Osteocyte (in vitro differentiated cells): ENCODE results near the gene AGXT2. TPM values are rescaled to one million over a fixed set of nuclear protein-coding genes. Genes with fewer than 3 reads are reported as not detected.
A peak's percentile ranks its signal among the peaks of the same experiment; 100 is the strongest.

ENCODE experiments used
- DNase-seq: peaks from one replicate; pipeline ENCODE4 v3.0.0; 2021; ENCODE audit warnings: mixed read lengths; ENCODE audit not compliant: unreplicated experiment; ENCODE audit errors: extremely low spot score
- H3K27ac Mint-ChIP-seq: one replicate; pipeline ENCODE4 v1.8.0; 2021; ENCODE audit warnings: mild to moderate bottlenecking, mixed read lengths; ENCODE audit not compliant: unreplicated experiment
- H3K27me3 Mint-ChIP-seq: one replicate; pipeline ENCODE4 v1.8.0; 2021; ENCODE audit warnings: mixed read lengths; ENCODE audit not compliant: unreplicated experiment
- H3K36me3 Mint-ChIP-seq: one replicate; pipeline ENCODE4 v1.8.0; 2021; ENCODE audit warnings: mixed read lengths; ENCODE audit not compliant: unreplicated experiment
- H3K4me1 Mint-ChIP-seq: one replicate; pipeline ENCODE4 v1.8.0; 2021; ENCODE audit warnings: mixed read lengths; ENCODE audit not compliant: unreplicated experiment
- H3K4me3 Mint-ChIP-seq: one replicate; pipeline ENCODE4 v1.8.0; 2021; ENCODE audit warnings: mild to moderate bottlenecking, moderate library complexity, mixed read lengths; ENCODE audit not compliant: unreplicated experiment
- H3K9me3 Mint-ChIP-seq: one replicate; pipeline ENCODE4 v1.8.0; 2021; ENCODE audit warnings: mixed read lengths; ENCODE audit not compliant: unreplicated experiment
- CTCF ChIP-seq: fragments of 200-600 bp; sonication (generic); IDR thresholded peaks from 2 replicates; pipeline ENCODE4 v1.5.0; 2021; ENCODE audit warnings: antibody characterized with exemption, mild to moderate bottlenecking, moderate library complexity
- total RNA-seq: library from RNA; stranded (reverse); gene quantifications from 2 replicates; pipeline ENCODE4 v1.2.1, GENCODE V29; 2021

The AGXT2 gene
- total RNA-seq, 1 donor from 2014 or later = not detected

DNA sequence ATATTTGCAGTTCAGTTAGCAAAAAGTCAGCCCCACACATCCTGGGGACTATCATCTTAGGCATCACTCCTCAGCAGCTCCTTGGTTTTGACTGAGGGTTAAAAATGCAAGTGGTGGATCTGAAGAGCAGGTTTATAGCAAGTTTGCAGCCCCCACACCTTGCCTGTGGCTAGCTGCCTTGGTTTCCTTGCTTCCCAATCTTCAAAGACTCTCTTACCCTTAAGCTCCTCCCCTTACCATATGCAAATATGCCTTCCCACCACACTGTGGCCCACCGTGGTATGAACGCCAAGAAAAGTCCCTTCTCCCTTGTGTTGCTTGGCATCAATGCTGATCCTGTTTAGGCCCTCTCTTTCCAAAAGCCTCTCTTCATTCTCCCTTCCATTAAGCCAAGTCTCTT, 45.0 kb upstream of the AGXT2 start:
- H3K4me1 Mint-ChIP-seq = no peaks in the 10 kb centered on the region
- TF ChIP-seq CTCF = no peak
- H3K36me3 Mint-ChIP-seq = no peaks in the 10 kb centered on the region
- no peaks in the 10 kb centered on the region for H3K9me3 Mint-ChIP-seq
- H3K27ac Mint-ChIP-seq = no peak overlapping the region
- H3K27me3 Mint-ChIP-seq = peaks cover 5% of the 10 kb centered on the region
- DNase-seq = no peak
- H3K4me3 Mint-ChIP-seq = no peak overlapping the region

DNA sequence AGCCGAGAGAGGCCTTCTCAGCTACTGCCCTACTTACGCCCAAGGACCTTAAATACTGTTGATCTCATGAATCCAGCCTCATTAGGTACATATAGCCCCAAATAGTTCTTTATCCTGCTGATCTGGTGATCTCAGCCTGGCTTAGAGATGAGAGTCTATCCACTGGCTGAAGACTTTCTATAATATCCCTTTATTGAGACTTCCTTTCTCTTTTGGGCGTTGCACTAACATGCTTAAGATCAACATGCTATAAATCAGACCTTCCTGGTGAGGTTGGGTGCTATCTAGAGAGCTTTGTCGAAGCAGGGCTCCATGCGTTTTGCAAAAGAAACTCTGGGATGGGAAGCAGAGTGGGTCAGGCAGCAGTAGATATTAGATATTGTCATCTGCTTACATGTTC, 44.0 kb upstream of the AGXT2 start:
- DNase-seq = no peak
- no peaks in the 10 kb centered on the region for H3K36me3 Mint-ChIP-seq
- no peaks in the 10 kb centered on the region for H3K9me3 Mint-ChIP-seq
- peaks cover 6% of the 10 kb centered on the region for H3K27me3 Mint-ChIP-seq
- TF ChIP-seq CTCF = no peak
- H3K4me3 Mint-ChIP-seq = no peak overlapping the region
- no peaks in the 10 kb centered on the region for H3K4me1 Mint-ChIP-seq
- H3K27ac Mint-ChIP-seq = no peak overlapping the region

DNA sequence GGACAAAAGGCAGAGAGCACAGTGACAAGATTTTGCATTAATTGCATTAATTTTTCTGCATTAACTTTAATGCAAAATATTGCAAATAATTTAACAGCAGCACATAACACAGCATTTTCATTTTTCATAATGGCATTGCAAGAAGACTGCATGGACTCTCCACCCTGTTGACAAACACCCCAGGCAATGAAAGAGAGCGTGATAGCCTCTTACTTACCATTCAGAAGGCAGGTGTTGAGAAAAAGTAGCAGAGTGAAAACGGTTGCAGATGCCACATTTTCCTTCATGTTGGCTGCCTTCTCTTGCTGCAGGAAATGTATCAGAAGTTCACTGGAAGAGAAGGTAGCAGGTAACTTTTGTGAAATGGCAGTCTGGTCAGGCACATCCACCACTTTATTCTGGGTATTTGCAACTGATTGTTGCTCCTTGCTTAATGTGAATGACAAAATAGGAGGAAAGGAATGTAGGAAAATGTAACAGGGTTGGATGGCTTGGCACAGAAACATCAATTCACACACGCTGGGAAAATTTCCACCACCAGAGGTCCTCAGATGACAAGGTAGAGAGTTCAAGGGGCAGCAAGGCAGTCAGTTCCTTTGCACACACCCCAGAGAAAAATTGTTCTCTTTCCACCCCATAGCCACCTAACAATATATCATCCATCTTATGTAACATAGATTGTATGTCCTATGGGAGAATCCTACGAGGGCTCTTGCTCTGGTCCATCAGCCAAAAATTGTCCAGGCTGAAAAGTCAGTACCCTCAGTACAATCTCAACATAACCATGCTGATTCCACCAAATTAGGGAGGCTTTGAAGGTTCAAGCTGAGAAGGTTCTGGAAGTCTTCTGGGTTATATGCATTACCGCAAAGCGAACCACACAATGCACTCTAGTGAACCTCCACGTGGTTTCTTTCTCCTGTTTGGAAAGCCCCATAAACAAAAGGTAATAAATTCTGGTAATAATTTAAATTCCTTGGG, 41.9 kb upstream of the AGXT2 start:
- Mint-ChIP-seq H3K27me3 (peaks cover 8% of the 10 kb centered on the region), H3K27ac (no peak overlapping the region), H3K4me3 (no peak overlapping the region), H3K4me1 (no peaks in the 10 kb centered on the region), H3K9me3 (no peaks in the 10 kb centered on the region), H3K36me3 (no peaks in the 10 kb centered on the region)
- DNase-seq = no peak
- TF ChIP-seq CTCF = peak; percentile 64

- Mint-ChIP-seq H3K27me3 (peaks cover 8% of the 10 kb centered on the region), H3K4me1 (no peaks in the 10 kb centered on the region), H3K36me3 (no peaks in the 10 kb centered on the region), H3K4me3 (no peak overlapping the region), H3K27ac (no peak overlapping the region), H3K9me3 (no peaks in the 10 kb centered on the region)
- TF ChIP-seq CTCF = no peak
- no peak for DNase-seq
Measured at GRCh38 chr5:35087991-35088390, 40.2 kb upstream of the AGXT2 start.

GRCh38 chr5:35083150-35083549, 35.4 kb upstream of the AGXT2 start:
- H3K4me1 Mint-ChIP-seq = no peaks in the 10 kb centered on the region
- H3K27me3 Mint-ChIP-seq = peaks cover 3% of the 10 kb centered on the region
- DNase-seq = no peak
- H3K27ac Mint-ChIP-seq = no peak overlapping the region
- no peak for TF ChIP-seq CTCF
- H3K36me3 Mint-ChIP-seq = no peaks in the 10 kb centered on the region
- H3K4me3 Mint-ChIP-seq = no peak overlapping the region
- no peaks in the 10 kb centered on the region for H3K9me3 Mint-ChIP-seq
